HCT116 (cell line): ENCODE data around the gene CCR6. TPM values are rescaled to one million over a fixed set of nuclear protein-coding genes. Genes with fewer than 3 reads are reported as not detected.

Experiments
- ATAC-seq: fragments of 200-7000 bp; cut with Tn5 transposase; 2 replicates; pipeline ENCODE4 v1.9.1; 2020; ENCODE audit warnings: mild to moderate bottlenecking, moderate library complexity
- BruUV-seq: library from RNA; stranded (reverse); fragments of 400-500 nt; replicated peaks from 2 replicates; lab custom pipeline; 2021; lab: Mats Ljungman, UMichigan
- CTCF ChIA-PET: fragments of 300-600 bp; sonication (Branson Sonifier 250); formaldehyde crosslinking; loops from one replicate; lab custom pipeline; 2021; ENCODE audit warnings: antibody characterized with exemption; lab: Charles Lee
- POLR2A ChIA-PET: fragments of 300-600, 350-600 bp; sonication (Branson Sonifier 250); formaldehyde crosslinking; loops from one replicate; lab custom pipeline; 2021; ENCODE audit warnings: antibody characterized with exemption; lab: Charles Lee
- RAD21 ChIA-PET, 2 experiments: fragments of 300-600 bp; sonication (Branson Sonifier 250); formaldehyde crosslinking; loops; one replicate each; lab custom pipeline; 2023; ENCODE audit warnings: low total read pairs in 2 of 2; ENCODE audit not compliant: uncharacterized antibody in 2 of 2, unreplicated experiment in 2 of 2, low non-redundant PET in 1 of 2; lab: Charles Lee
- DNase-seq: peaks from one replicate; pipeline ENCODE4 v3.0.0-alpha.2; 2010; ENCODE audit warnings: low read depth, low spot score
- H2AFZ ChIP-seq: fragments of 200-600 bp; shearing (Covaris generic), sonication (generic); 2 replicates; pipeline ENCODE4 v1.6.1; 2017; ENCODE audit warnings: low read depth, mixed run types, mixed read lengths, antibody characterized with exemption, low read length; ENCODE audit not compliant: poor library complexity, severe bottlenecking
- H3K27ac ChIP-seq: 2 replicates; pipeline ENCODE4 v1.5.1; 2012; ENCODE audit warnings: low read depth, low read length
- H3K27me3 ChIP-seq: fragments of 200-600 bp; sonication (generic); 2 replicates; pipeline ENCODE4 v1.6.1; 2016; ENCODE audit warnings: mixed run types, low read length, mixed read lengths; ENCODE audit not compliant: insufficient read depth
- H3K36me3 ChIP-seq, 2 experiments: fragments of 200-500 bp in 1 of 2; fragments of 200-600 bp in 1 of 2; sonication (Bioruptor generic) in 1 of 2; sonication (generic) in 1 of 2; 2 replicates each; pipeline versions ENCODE4 v1.5.1 to v1.6.1; 2014 to 2016; ENCODE audit warnings: low read length in 2 of 2, inconsistent platforms in 1 of 2, mixed read lengths in 1 of 2, mixed run types in 1 of 2; ENCODE audit not compliant: insufficient read depth in 2 of 2, control insufficient read depth in 1 of 2
- H3K4me1 ChIP-seq, 2 experiments: fragments of 200-600 bp in 1 of 2; sonication (generic) in 1 of 2; 2 replicates each; pipeline versions ENCODE4 v1.5.1 to v1.6.1; 2012 to 2017; ENCODE audit warnings: low read length in 2 of 2, inconsistent platforms in 1 of 2, mild to moderate bottlenecking in 1 of 2, mixed read lengths in 1 of 2, mixed run types in 1 of 2, moderate library complexity in 1 of 2; ENCODE audit not compliant: insufficient read depth in 2 of 2, control insufficient read depth in 1 of 2
- H3K4me2 ChIP-seq: fragments of 200-600 bp; sonication (generic); 2 replicates; pipeline ENCODE4 v1.6.1; 2017; ENCODE audit warnings: mixed run types, low read length, mixed read lengths
- H3K4me3 ChIP-seq, 2 experiments: fragments of 200-600 bp in 1 of 2; sonication (generic) in 1 of 2; replicated peaks in 1 of 2; 2 replicates each; pipeline ENCODE4 v1.5.1; 2011 to 2016; ENCODE audit warnings: low read length in 2 of 2, control low read depth in 1 of 2, low read depth in 1 of 2, mild to moderate bottlenecking in 1 of 2, mixed read lengths in 1 of 2, mixed run types in 1 of 2
- H3K79me2 ChIP-seq: fragments of 200-600 bp; sonication (generic); 2 replicates; pipeline ENCODE4 v1.6.1; 2017; ENCODE audit warnings: mild to moderate bottlenecking, mixed run types, low read length, moderate library complexity, mixed read lengths; ENCODE audit not compliant: insufficient read depth
- H3K9ac ChIP-seq: fragments of 200-600 bp; sonication (generic); 2 replicates; pipeline ENCODE4 v1.6.1; 2016; ENCODE audit warnings: low read length, mixed read lengths
- H3K9me2 ChIP-seq: fragments of 200-600 bp; sonication (generic), shearing (Covaris generic); 2 replicates; pipeline ENCODE4 v1.6.1; 2017; ENCODE audit warnings: mixed run types, mild to moderate bottlenecking, moderate library complexity; ENCODE audit not compliant: insufficient read depth
- H3K9me3 ChIP-seq, 2 experiments: fragments of 200-500 bp in 1 of 2; fragments of 200-600 bp in 1 of 2; sonication (Bioruptor generic) in 1 of 2; sonication (generic) in 1 of 2; 2 replicates each; pipeline ENCODE4 v1.6.1; 2014 to 2017; ENCODE audit warnings: low read length in 2 of 2, mixed read lengths in 2 of 2, inconsistent platforms in 1 of 2, low read depth in 1 of 2, mild to moderate bottlenecking in 1 of 2, mixed run types in 1 of 2, moderate library complexity in 1 of 2; ENCODE audit not compliant: control insufficient read depth in 1 of 2, insufficient read depth in 1 of 2
- H4K20me1 ChIP-seq: fragments of 200-600 bp; sonication (generic), shearing (Covaris generic); 2 replicates; pipeline ENCODE4 v1.6.1; 2017; ENCODE audit warnings: mixed run types, mild to moderate bottlenecking, moderate library complexity; ENCODE audit not compliant: insufficient read depth
- CBX3 ChIP-seq: IDR thresholded peaks from 2 replicates; pipeline ENCODE4 v1.6.1; 2012; ENCODE audit warnings: low read depth
- CEBPB ChIP-seq: IDR thresholded peaks from 2 replicates; pipeline ENCODE4 v1.6.1; 2012; ENCODE audit warnings: low read depth
- EGR1 ChIP-seq: IDR thresholded peaks from 2 replicates; pipeline ENCODE4 v1.6.1; 2012; ENCODE audit warnings: low read depth
- ELF1 ChIP-seq: IDR thresholded peaks from 2 replicates; pipeline ENCODE4 v1.6.1; 2012; ENCODE audit warnings: low read depth, borderline replicate concordance
- FOSL1 ChIP-seq: IDR thresholded peaks from 2 replicates; pipeline ENCODE4 v1.6.1; 2012; ENCODE audit warnings: low read depth
- JUND ChIP-seq: IDR thresholded peaks from 2 replicates; pipeline ENCODE4 v1.6.1; 2012
- RAD21 ChIP-seq: IDR thresholded peaks from 2 replicates; pipeline ENCODE4 v1.6.1; 2012; ENCODE audit warnings: low read depth, mild to moderate bottlenecking
- SIN3A ChIP-seq: IDR thresholded peaks from 2 replicates; pipeline ENCODE4 v1.6.1; 2012; ENCODE audit warnings: low read depth
- SP1 ChIP-seq: IDR thresholded peaks from 2 replicates; pipeline ENCODE4 v1.6.1; 2012; ENCODE audit warnings: low read depth
- SRF ChIP-seq: IDR thresholded peaks from 2 replicates; pipeline ENCODE4 v1.6.1; 2012; ENCODE audit warnings: low read depth
- YY1 ChIP-seq: IDR thresholded peaks from 2 replicates; pipeline ENCODE4 v1.6.1; 2011; ENCODE audit warnings: low read length, low read depth, moderate library complexity, mild to moderate bottlenecking; ENCODE audit not compliant: insufficient replicate concordance; ENCODE audit errors: extremely low read depth
- ZNF274 ChIP-seq: fragments of 200-500 bp; sonication (Bioruptor generic); IDR thresholded peaks from 2 replicates; pipeline ENCODE4 v1.6.1; 2014; ENCODE audit warnings: mild to moderate bottlenecking, low read depth, low read length, inconsistent platforms
- intact Hi-C: fragments of 100-400 bp; cut with micrococcal nuclease; formaldehyde crosslinking; loops from 2 replicates; pipeline ENCODE4 v1.10.0; 2022
- total RNA-seq: library from RNA; stranded (reverse); gene quantifications from one replicate; pipeline ENCODE4 v1.2.1, GENCODE V29; 2021; ENCODE audit not compliant: unreplicated experiment
- TF ChIP-seq, protein P1 (sequence below), 3 experiments: fragments of 200-600 bp in 1 of 3; sonication (generic) in 1 of 3; IDR thresholded peaks in 2 of 3; conservative IDR thresholded peaks in 1 of 3; 2 replicates each; pipeline ENCODE4 v1.5.1; 2012 to 2017; ENCODE audit warnings: low read depth in 2 of 3, low read length in 2 of 3, antibody characterized with exemption in 1 of 3, borderline replicate concordance in 1 of 3, control low read depth in 1 of 3, mild to moderate bottlenecking in 1 of 3, mixed read lengths in 1 of 3, mixed run types in 1 of 3, moderate library complexity in 1 of 3; ENCODE audit not compliant: insufficient read depth in 1 of 3
- TF ChIP-seq, protein P2 (sequence below): IDR thresholded peaks from 2 replicates; pipeline ENCODE4 v1.6.1; 2012; ENCODE audit warnings: low read depth

Gene CCR6
- total RNA-seq, 1 experiment from 2014 or later, result not detected

DNA sequence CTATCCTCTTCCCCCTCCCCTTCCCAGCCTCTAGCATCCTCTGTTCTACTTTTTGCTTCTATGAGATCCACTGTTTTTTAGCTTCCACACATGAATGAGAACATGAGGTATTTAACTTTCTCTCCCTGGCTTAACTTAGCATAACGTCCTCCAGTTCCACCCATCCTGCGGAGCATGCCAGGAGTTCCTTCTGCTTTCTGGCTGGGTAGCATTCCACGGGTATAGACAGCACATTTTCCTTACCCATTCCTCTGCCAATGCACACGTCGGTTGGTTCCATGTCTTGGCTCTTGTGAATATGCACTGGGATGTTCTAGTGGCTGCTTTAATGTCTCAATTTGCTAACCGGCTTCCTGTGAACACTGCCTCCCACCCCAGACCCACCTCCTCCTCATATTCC lies 13.2 kb upstream of the CCR6 start:
- H4K20me1 ChIP-seq, result no peaks in the 10 kb centered on the region
- intact Hi-C loops, result no loop called here
- no peak overlapping the region for H3K4me3 ChIP-seq
- H3K79me2 ChIP-seq, result no peaks in the 10 kb centered on the region
- H3K4me2 ChIP-seq, result no peak overlapping the region
- CTCF ChIA-PET, result no interaction called here
- H3K9me2 ChIP-seq, result no peaks in the 10 kb centered on the region
- POLR2A ChIA-PET, result no interaction called here
- no peaks in the 10 kb centered on the region for H3K9me3 ChIP-seq
- no peak overlapping the region for H3K27ac ChIP-seq
- H2AFZ ChIP-seq, result no peak overlapping the region
- no peaks in the 10 kb centered on the region for H3K4me1 ChIP-seq
- H3K36me3 ChIP-seq, result no peaks in the 10 kb centered on the region
- no peak for ATAC-seq
- BruUV-seq, result no TSS peak
- H3K27me3 ChIP-seq, result peaks cover 4% of the 10 kb centered on the region; the same call in 1 of the 2 replicates
- RAD21 ChIA-PET, result no interaction called here
- H3K9ac ChIP-seq, result no peak overlapping the region
- TF ChIP-seq SP1 (no peak), RAD21 (no peak), JUND (no peak), FOSL1 (no peak), SRF (no peak), ELF1 (no peak), SIN3A (no peak), EGR1 (no peak), CBX3 (no peak), ZNF274 (no peak)
- TF ChIP-seq, protein P1, sequence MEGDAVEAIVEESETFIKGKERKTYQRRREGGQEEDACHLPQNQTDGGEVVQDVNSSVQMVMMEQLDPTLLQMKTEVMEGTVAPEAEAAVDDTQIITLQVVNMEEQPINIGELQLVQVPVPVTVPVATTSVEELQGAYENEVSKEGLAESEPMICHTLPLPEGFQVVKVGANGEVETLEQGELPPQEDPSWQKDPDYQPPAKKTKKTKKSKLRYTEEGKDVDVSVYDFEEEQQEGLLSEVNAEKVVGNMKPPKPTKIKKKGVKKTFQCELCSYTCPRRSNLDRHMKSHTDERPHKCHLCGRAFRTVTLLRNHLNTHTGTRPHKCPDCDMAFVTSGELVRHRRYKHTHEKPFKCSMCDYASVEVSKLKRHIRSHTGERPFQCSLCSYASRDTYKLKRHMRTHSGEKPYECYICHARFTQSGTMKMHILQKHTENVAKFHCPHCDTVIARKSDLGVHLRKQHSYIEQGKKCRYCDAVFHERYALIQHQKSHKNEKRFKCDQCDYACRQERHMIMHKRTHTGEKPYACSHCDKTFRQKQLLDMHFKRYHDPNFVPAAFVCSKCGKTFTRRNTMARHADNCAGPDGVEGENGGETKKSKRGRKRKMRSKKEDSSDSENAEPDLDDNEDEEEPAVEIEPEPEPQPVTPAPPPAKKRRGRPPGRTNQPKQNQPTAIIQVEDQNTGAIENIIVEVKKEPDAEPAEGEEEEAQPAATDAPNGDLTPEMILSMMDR (IDR thresholded peaks at IDR 0.05 in 2 of 3, conservative IDR thresholded peaks at IDR 0.05 in 1 of 3; ENCODE audit: borderline replicate concordance in 1 of 3, insufficient read depth in 1 of 3, low read depth in 2 of 3, low read length in 2 of 3), result no peak
- TF ChIP-seq, all 23 proteins: peak for 0
- DNase-seq, result no peak

DNA sequence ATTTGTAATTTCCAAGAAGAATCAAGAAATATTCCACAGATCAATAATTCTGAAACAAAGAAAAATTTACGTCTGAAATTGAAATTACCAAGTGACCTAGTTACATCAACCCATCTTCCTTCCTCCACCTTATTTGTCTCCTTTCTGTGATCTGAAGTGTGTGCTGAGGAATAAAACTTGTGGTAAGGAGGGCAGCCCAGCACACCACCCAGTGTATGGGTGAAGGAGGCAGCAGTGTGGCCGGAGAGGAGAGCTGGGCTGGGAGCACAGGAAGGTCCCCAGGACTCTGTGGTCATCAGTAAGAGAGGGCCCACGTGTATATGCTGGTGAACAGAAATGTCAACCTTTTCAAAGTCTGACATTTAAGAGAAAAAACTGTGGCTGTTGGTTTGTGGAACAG lies 11.3 kb upstream of the CCR6 start:
- Histone ChIP-seq H4K20me1 (no peaks in the 10 kb centered on the region), H3K79me2 (no peaks in the 10 kb centered on the region), H2AFZ (no peak overlapping the region), H3K4me3 (no peak overlapping the region), H3K9me3 (no peaks in the 10 kb centered on the region), H3K4me1 (no peaks in the 10 kb centered on the region), H3K9ac (no peak overlapping the region), H3K27ac (no peak overlapping the region), H3K9me2 (no peaks in the 10 kb centered on the region), H3K4me2 (no peak overlapping the region), H3K27me3 (peaks cover 6% of the 10 kb centered on the region; the same call in 1 of the 2 replicates), H3K36me3 (no peaks in the 10 kb centered on the region)
- ChIA-PET POLR2A (no interaction called here), RAD21 (no interaction called here), CTCF (no interaction called here)
- intact Hi-C loops, result no loop called here
- DNase-seq (no peak), ATAC-seq (no peak)
- no TSS peak for BruUV-seq
- TF ChIP-seq, protein P1 (IDR thresholded peaks at IDR 0.05 in 2 of 3, conservative IDR thresholded peaks at IDR 0.05 in 1 of 3; ENCODE audit: borderline replicate concordance in 1 of 3, insufficient read depth in 1 of 3, low read depth in 2 of 3, low read length in 2 of 3), result no peak
- TF ChIP-seq YY1 (no peak), CEBPB (no peak), FOSL1 (no peak)
- TF ChIP-seq, protein P2, sequence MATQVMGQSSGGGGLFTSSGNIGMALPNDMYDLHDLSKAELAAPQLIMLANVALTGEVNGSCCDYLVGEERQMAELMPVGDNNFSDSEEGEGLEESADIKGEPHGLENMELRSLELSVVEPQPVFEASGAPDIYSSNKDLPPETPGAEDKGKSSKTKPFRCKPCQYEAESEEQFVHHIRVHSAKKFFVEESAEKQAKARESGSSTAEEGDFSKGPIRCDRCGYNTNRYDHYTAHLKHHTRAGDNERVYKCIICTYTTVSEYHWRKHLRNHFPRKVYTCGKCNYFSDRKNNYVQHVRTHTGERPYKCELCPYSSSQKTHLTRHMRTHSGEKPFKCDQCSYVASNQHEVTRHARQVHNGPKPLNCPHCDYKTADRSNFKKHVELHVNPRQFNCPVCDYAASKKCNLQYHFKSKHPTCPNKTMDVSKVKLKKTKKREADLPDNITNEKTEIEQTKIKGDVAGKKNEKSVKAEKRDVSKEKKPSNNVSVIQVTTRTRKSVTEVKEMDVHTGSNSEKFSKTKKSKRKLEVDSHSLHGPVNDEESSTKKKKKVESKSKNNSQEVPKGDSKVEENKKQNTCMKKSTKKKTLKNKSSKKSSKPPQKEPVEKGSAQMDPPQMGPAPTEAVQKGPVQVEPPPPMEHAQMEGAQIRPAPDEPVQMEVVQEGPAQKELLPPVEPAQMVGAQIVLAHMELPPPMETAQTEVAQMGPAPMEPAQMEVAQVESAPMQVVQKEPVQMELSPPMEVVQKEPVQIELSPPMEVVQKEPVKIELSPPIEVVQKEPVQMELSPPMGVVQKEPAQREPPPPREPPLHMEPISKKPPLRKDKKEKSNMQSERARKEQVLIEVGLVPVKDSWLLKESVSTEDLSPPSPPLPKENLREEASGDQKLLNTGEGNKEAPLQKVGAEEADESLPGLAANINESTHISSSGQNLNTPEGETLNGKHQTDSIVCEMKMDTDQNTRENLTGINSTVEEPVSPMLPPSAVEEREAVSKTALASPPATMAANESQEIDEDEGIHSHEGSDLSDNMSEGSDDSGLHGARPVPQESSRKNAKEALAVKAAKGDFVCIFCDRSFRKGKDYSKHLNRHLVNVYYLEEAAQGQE, result no peak
